NCI-H2196 treated with DMSO at 0.1 percent for 48 hours (cell line): Measurements from ENCODE around the gene RNF17.
"Not testable (repeated sequence)": the region's sequence is repeated elsewhere in the genome, so short reads cannot be mapped to it uniquely, and the experiment has no call there.

Source experiments
- DNase-seq: peaks from one replicate; lab custom pipeline; 2025; ENCODE audit not compliant: unreplicated experiment; lab: John Stamatoyannopoulos, UW

RNF17 gene

GRCh38 chr13:24742294-24742693, 21.7 kb upstream of the RNF17 start:
- DNase-seq = no peak

GRCh38 chr13:24742977-24743376, 21.0 kb upstream of the RNF17 start:
- no peak for DNase-seq

GRCh38 chr13:24744247-24744646, 19.7 kb upstream of the RNF17 start:
- no peak for DNase-seq

- DNase-seq = no peak
These were observed 18.5 kb upstream of the RNF17 start for GRCh38 chr13:24745516-24745860.

GRCh38 chr13:24745861-24746617, 17.9 kb upstream of the RNF17 start:
- DNase-seq = no peak

GRCh38 chr13:24746618-24747247, 17.2 kb upstream of the RNF17 start:
- no peak for DNase-seq

- no peak for DNase-seq
These were observed 16.5 kb upstream of the RNF17 start for GRCh38 chr13:24747248-24748060.

GRCh38 chr13:24748061-24748400, 15.9 kb upstream of the RNF17 start:
- DNase-seq = no peak

GRCh38 chr13:24759197-24759596, 4.8 kb upstream of the RNF17 start:
- no peak for DNase-seq

- DNase-seq = no peak
These were observed 284 bp downstream of the RNF17 start for GRCh38 chr13:24764276-24764630.

GRCh38 chr13:24777171-24777570, 13.2 kb downstream of the RNF17 start:
- no peak for DNase-seq

- no peak for DNase-seq
These were observed 20.4 kb downstream of the RNF17 start for GRCh38 chr13:24784319-24784718.

GRCh38 chr13:24788538-24788937, 24.6 kb downstream of the RNF17 start:
- DNase-seq = no peak

GRCh38 chr13:24802074-24802473, 38.1 kb downstream of the RNF17 start:
- no peak for DNase-seq

GRCh38 chr13:24821207-24821606, 57.2 kb downstream of the RNF17 start:
- DNase-seq = no peak

GRCh38 chr13:24822640-24823039, 58.7 kb downstream of the RNF17 start:
- DNase-seq = no peak

- DNase-seq = not testable (repeated sequence)
These were observed 59.2 kb downstream of the RNF17 start for GRCh38 chr13:24823122-24823710.

GRCh38 chr13:24827799-24828198, 63.8 kb downstream of the RNF17 start:
- no peak for DNase-seq

GRCh38 chr13:24834902-24835510, 71.0 kb downstream of the RNF17 start:
- DNase-seq = no peak

GRCh38 chr13:24837528-24837927, 73.6 kb downstream of the RNF17 start:
- not testable (repeated sequence) for DNase-seq

- no peak for DNase-seq
These were observed 78.7 kb downstream of the RNF17 start for GRCh38 chr13:24842549-24843274.
